Breast epithelium (tissue), 3 donors: ENCODE data around the gene RAB39A.

Experiments
- CTCF ChIP-seq, 3 donors: fragments of 450-650 bp; IDR thresholded peaks; one replicate each; pipeline ENCODE4 v1.5.1; 2016 to 2017; ENCODE audit warnings: antibody characterized with exemption in 3 of 3, mild to moderate bottlenecking in 3 of 3, moderate library complexity in 3 of 3
- POLR2A ChIP-seq: fragments of 450-650 bp; IDR thresholded peaks from one replicate; pipeline ENCODE4 v1.6.1; 2016; ENCODE audit warnings: antibody characterized with exemption, mild to moderate bottlenecking, moderate library complexity

- no peak for TF ChIP-seq CTCF (IDR thresholded peaks at IDR 0.05)
- TF ChIP-seq POLR2A = no peak
Observed at GRCh38 chr11:107931206-107931605, 3.0 kb downstream of the RAB39A start.
